SK-N-SH treated with all-trans-retinoic acid at 6 μM for 48 hours (cell line): ENCODE data around the gene INTS15.

Source experiments
- ATAC-seq: fragments of 200-7000 bp; cut with Tn5 transposase; 3 replicates; pipeline ENCODE4 v1.9.1; 2020; ENCODE audit warnings: mild to moderate bottlenecking, moderate library complexity
- ARNTL ChIP-seq: fragments of 450-650 bp; formaldehyde crosslinking; IDR thresholded peaks from 2 replicates; pipeline ENCODE4 v1.5.0; 2020; ENCODE audit warnings: low read depth, mild to moderate bottlenecking, moderate library complexity, borderline replicate concordance
- BACH2 ChIP-seq: fragments of 250-450 bp; sonication (Bioruptor Pico); IDR thresholded peaks from 2 replicates; pipeline ENCODE4 v1.9.0; 2021; ENCODE audit warnings: mild to moderate bottlenecking, borderline replicate concordance
- CSDC2 ChIP-seq: fragments of 250-450 bp; sonication (Bioruptor Pico); IDR thresholded peaks from 2 replicates; pipeline ENCODE4 v1.5.0; 2020; ENCODE audit warnings: mild to moderate bottlenecking, moderate library complexity
- ESRRG ChIP-seq: fragments of 250-450 bp; sonication (Bioruptor Pico); IDR thresholded peaks from 2 replicates; pipeline ENCODE4 v1.6.1; 2021; ENCODE audit warnings: mild to moderate bottlenecking
- GLIS3 ChIP-seq: fragments of 250-450 bp; sonication (Bioruptor Pico); IDR thresholded peaks from 2 replicates; pipeline ENCODE4 v1.5.0; 2020; ENCODE audit warnings: mild to moderate bottlenecking, moderate library complexity
- ISL1 ChIP-seq: fragments of 250-450 bp; sonication (Bioruptor Pico); IDR thresholded peaks from 2 replicates; pipeline ENCODE4 v2.1.2; 2022; ENCODE audit warnings: mild to moderate bottlenecking, moderate library complexity
- OSR1 ChIP-seq: fragments of 250-450 bp; sonication (Bioruptor Pico); IDR thresholded peaks from 2 replicates; pipeline ENCODE4 v1.8.0; 2022; ENCODE audit warnings: moderate library complexity, mild to moderate bottlenecking, inconsistent platforms
- POU6F1 ChIP-seq: fragments of 250-450 bp; sonication (Bioruptor Pico); IDR thresholded peaks from 2 replicates; pipeline ENCODE4 v1.8.0; 2021; ENCODE audit warnings: low read depth, mild to moderate bottlenecking, moderate library complexity, borderline replicate concordance
- PPARA ChIP-seq: fragments of 250-450 bp; sonication (Bioruptor Pico); IDR thresholded peaks from 2 replicates; pipeline ENCODE4 v1.5.0; 2020; ENCODE audit warnings: mild to moderate bottlenecking, borderline replicate concordance
- RARB ChIP-seq: fragments of 250-450 bp; sonication (Bioruptor Pico); IDR thresholded peaks from 2 replicates; pipeline ENCODE4 v1.8.0; 2021; ENCODE audit warnings: mild to moderate bottlenecking, moderate library complexity
- SNAI2 ChIP-seq: fragments of 250-450 bp; sonication (Bioruptor Pico); IDR thresholded peaks from 2 replicates; pipeline ENCODE4 v1.5.0; 2020; ENCODE audit warnings: mild to moderate bottlenecking, moderate library complexity
- TCF4 ChIP-seq: fragments of 250-450 bp; sonication (Bioruptor Pico); IDR thresholded peaks from 2 replicates; pipeline ENCODE4 v1.8.0; 2021; ENCODE audit warnings: mild to moderate bottlenecking, moderate library complexity, borderline replicate concordance
- TOX ChIP-seq: fragments of 250-450 bp; sonication (Bioruptor Pico); IDR thresholded peaks from 2 replicates; pipeline ENCODE4 v1.8.0; 2021; ENCODE audit warnings: mild to moderate bottlenecking, moderate library complexity, borderline replicate concordance
- TSHZ2 ChIP-seq: fragments of 250-450 bp; sonication (Bioruptor Pico); IDR thresholded peaks from 2 replicates; pipeline ENCODE4 v1.5.0; 2020; ENCODE audit warnings: mild to moderate bottlenecking, moderate library complexity
- ZC3H10 ChIP-seq: fragments of 250-450 bp; sonication (Bioruptor Pico); IDR thresholded peaks from 2 replicates; pipeline ENCODE4 v1.5.1; 2021; ENCODE audit warnings: mild to moderate bottlenecking, moderate library complexity
- ZFP3 ChIP-seq: fragments of 250-450 bp; sonication (Bioruptor Pico); IDR thresholded peaks from 2 replicates; pipeline ENCODE4 v1.5.0; 2020; ENCODE audit warnings: mild to moderate bottlenecking, moderate library complexity
- ZFP30 ChIP-seq: fragments of 450-650 bp; formaldehyde crosslinking; IDR thresholded peaks from 2 replicates; pipeline ENCODE4 v1.5.0; 2022; ENCODE audit warnings: mild to moderate bottlenecking, moderate library complexity
- ZNF565 ChIP-seq: fragments of 450-650 bp; formaldehyde crosslinking; conservative IDR thresholded peaks from 2 replicates; pipeline ENCODE4 v1.5.0; 2020; ENCODE audit warnings: low read depth, mild to moderate bottlenecking, moderate library complexity
- ZNF70 ChIP-seq: fragments of 450-650 bp; formaldehyde crosslinking; IDR thresholded peaks from 2 replicates; pipeline ENCODE4 v1.5.0; 2020; ENCODE audit warnings: mild to moderate bottlenecking, moderate library complexity
- ZNF8 ChIP-seq: fragments of 450-650 bp; formaldehyde crosslinking; IDR thresholded peaks from 2 replicates; pipeline ENCODE4 v1.5.0; 2020; ENCODE audit warnings: mild to moderate bottlenecking, moderate library complexity
- TF ChIP-seq, protein P1 (sequence below): fragments of 250-450 bp; sonication (Bioruptor Pico); IDR thresholded peaks from 2 replicates; pipeline ENCODE4 v1.5.1; 2020; ENCODE audit warnings: low read depth, mild to moderate bottlenecking, moderate library complexity
- TF ChIP-seq, protein P2 (sequence below): fragments of 250-450 bp; sonication (Bioruptor Pico); IDR thresholded peaks from 2 replicates; pipeline ENCODE4 v1.8.0; 2020; ENCODE audit warnings: mild to moderate bottlenecking, moderate library complexity, borderline replicate concordance

INTS15 gene

DNA sequence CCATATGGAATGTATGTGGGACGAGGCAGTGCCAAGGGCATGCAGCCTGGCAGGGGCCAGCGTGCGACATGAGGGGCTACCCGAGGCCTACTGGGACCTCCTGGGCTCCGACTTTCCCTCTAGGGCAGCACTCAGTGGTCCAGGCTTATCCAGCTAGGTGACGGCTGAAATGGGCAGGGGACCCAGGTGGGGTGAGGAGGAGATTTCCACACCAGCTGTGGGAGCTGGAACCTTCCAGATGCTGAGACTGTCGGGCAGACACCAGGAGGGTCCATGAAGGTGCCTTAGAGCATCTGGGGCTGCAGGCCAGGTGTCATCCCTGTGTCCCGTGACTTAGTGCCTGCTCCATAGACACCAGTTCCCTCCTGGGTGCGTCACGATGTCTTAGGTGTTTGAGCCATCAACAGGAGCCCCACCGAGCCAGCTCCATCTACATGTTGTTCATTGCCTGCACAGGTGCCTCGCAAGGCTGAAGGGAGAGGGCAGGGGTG, 60.7 kb downstream of the INTS15 start:
- no peak for ATAC-seq
- TF ChIP-seq OSR1 (CRISPR knock-in tag) (no peak), ZNF8 (CRISPR knock-in tag) (no peak), CSDC2 (CRISPR knock-in tag) (no peak), PPARA (CRISPR knock-in tag) (no peak), RARB (CRISPR knock-in tag) (no peak), ZNF70 (CRISPR knock-in tag) (no peak), ESRRG (no peak), TCF4 (no peak), ZFP3 (CRISPR knock-in tag) (no peak), GLIS3 (CRISPR knock-in tag) (no peak), TOX (CRISPR knock-in tag) (no peak), TSHZ2 (CRISPR knock-in tag) (no peak), ARNTL (CRISPR knock-in tag) (no peak), ZFP30 (CRISPR knock-in tag) (no peak), ISL1 (CRISPR knock-in tag) (no peak), ZNF565 (CRISPR knock-in tag) (no peak), POU6F1 (CRISPR knock-in tag) (no peak)
- TF ChIP-seq, protein P1, sequence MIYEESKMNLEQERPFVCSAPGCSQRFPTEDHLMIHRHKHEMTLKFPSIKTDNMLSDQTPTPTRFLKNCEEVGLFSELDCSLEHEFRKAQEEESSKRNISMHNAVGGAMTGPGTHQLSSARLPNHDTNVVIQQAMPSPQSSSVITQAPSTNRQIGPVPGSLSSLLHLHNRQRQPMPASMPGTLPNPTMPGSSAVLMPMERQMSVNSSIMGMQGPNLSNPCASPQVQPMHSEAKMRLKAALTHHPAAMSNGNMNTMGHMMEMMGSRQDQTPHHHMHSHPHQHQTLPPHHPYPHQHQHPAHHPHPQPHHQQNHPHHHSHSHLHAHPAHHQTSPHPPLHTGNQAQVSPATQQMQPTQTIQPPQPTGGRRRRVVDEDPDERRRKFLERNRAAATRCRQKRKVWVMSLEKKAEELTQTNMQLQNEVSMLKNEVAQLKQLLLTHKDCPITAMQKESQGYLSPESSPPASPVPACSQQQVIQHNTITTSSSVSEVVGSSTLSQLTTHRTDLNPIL: no peak
- TF ChIP-seq, all 23 proteins: peak for 0

DNA sequence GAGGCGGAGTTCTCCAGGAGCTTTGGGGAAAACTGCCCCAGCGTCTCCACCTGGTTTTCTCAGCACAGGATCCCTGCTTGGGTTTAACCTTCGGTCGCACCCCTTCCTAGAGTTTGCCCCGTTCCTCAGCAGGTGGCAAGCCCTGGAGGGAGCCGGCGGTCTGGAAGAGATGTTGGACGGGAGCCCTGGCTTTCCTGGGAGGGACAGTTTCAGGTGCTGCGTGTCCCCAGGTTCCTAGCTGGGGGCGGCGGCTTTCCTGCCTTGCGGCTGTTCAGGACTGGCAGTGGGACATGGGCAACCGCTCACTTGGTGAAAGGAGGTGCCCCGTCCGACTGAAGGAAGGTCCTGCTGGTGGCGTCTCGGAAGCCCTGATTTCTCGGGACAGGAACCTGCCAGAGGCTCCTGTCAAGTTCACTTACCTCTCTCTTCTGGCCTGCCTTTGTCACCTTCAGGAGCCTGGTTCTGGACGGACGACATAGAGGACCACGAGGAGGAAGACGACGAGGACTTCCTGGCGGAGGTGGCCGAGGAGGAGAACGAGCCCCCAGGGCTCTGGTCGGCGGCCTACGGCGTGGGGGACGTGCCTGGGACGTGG, 62.1 kb downstream of the INTS15 start:
- TF ChIP-seq ZNF565 (CRISPR knock-in tag) (no peak), ZC3H10 (no peak), ARNTL (CRISPR knock-in tag) (no peak), PPARA (CRISPR knock-in tag) (no peak), TSHZ2 (CRISPR knock-in tag) (no peak), ZFP3 (CRISPR knock-in tag) (no peak), RARB (CRISPR knock-in tag) (no peak), OSR1 (CRISPR knock-in tag) (no peak), ZFP30 (CRISPR knock-in tag) (no peak), BACH2 (CRISPR knock-in tag) (no peak), ISL1 (CRISPR knock-in tag) (no peak), GLIS3 (CRISPR knock-in tag) (no peak), POU6F1 (CRISPR knock-in tag) (no peak), SNAI2 (CRISPR knock-in tag) (no peak)
- TF ChIP-seq, protein P2, sequence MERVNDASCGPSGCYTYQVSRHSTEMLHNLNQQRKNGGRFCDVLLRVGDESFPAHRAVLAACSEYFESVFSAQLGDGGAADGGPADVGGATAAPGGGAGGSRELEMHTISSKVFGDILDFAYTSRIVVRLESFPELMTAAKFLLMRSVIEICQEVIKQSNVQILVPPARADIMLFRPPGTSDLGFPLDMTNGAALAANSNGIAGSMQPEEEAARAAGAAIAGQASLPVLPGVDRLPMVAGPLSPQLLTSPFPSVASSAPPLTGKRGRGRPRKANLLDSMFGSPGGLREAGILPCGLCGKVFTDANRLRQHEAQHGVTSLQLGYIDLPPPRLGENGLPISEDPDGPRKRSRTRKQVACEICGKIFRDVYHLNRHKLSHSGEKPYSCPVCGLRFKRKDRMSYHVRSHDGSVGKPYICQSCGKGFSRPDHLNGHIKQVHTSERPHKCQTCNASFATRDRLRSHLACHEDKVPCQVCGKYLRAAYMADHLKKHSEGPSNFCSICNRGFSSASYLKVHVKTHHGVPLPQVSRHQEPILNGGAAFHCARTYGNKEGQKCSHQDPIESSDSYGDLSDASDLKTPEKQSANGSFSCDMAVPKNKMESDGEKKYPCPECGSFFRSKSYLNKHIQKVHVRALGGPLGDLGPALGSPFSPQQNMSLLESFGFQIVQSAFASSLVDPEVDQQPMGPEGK (CRISPR knock-in tag): no peak
- no peak for ATAC-seq
